MG63 (cell line): ENCODE results near the gene CAPN10. TPM values are rescaled to one million over a fixed set of nuclear protein-coding genes. Genes with fewer than 3 reads are reported as not detected.

Source experiments
- DNase-seq: peaks from one replicate; pipeline ENCODE4 v3.0.0-alpha.2; 2020
- H3K27me3 ChIP-seq: fragments of 250-450 bp; sonication (Bioruptor Pico); 2 replicates; pipeline ENCODE4 v1.5.1; 2020; ENCODE audit warnings: mild to moderate bottlenecking, moderate library complexity
- H3K36me3 ChIP-seq: fragments of 250-450 bp; sonication (Bioruptor Pico); 2 replicates; pipeline ENCODE4 v1.5.1; 2020; ENCODE audit warnings: mild to moderate bottlenecking, moderate library complexity
- H3K4me3 ChIP-seq: fragments of 250-450 bp; sonication (Bioruptor Pico); 2 replicates; pipeline ENCODE4 v1.5.1; 2020; ENCODE audit warnings: mild to moderate bottlenecking, moderate library complexity
- H3K9me3 ChIP-seq: fragments of 250-450 bp; sonication (Bioruptor Pico); 2 replicates; pipeline ENCODE4 v1.5.1; 2020; ENCODE audit warnings: mild to moderate bottlenecking, moderate library complexity
- total RNA-seq: library from RNA; depleted of rRNA; stranded (reverse); fragments of >200 nt; shearing (Covaris generic); gene quantifications from 2 replicates; pipeline ENCODE4 v1.2.3, GENCODE V29; 2014; ENCODE audit warnings: low replicate concordance; rRNA removed

Gene CAPN10
- total RNA-seq, 1 experiment from 2014 or later = 18.4 TPM

GRCh38 chr2:240645801-240646175, 59.3 kb downstream of the CAPN10 start:
- Histone ChIP-seq H3K4me3 (no peak overlapping the region), H3K27me3 (peaks cover 10% of the 10 kb centered on the region; the same call in 1 of the 2 replicates), H3K36me3 (no peaks in the 10 kb centered on the region), H3K9me3 (no peaks in the 10 kb centered on the region)
- DNase-seq = no peak

- Histone ChIP-seq H3K9me3 (0 out of 2 replicates have a peak, but pooled peaks cover under 1% of the 10 kb centered on the region), H3K4me3 (no peak overlapping the region), H3K36me3 (no peaks in the 10 kb centered on the region), H3K27me3 (peaks cover 12% of the 10 kb centered on the region; the same call in 1 of the 2 replicates)
- DNase-seq = no peak
These were observed 59.8 kb downstream of the CAPN10 start for GRCh38 chr2:240646176-240646899.

- Histone ChIP-seq H3K4me3 (no peak overlapping the region), H3K9me3 (0 out of 2 replicates have a peak, but pooled peaks cover 1% of the 10 kb centered on the region), H3K27me3 (peaks cover 17% of the 10 kb centered on the region; the same call in 1 of the 2 replicates), H3K36me3 (no peaks in the 10 kb centered on the region)
- DNase-seq = no peak
These were observed 60.5 kb downstream of the CAPN10 start for GRCh38 chr2:240646900-240647502.

- no peak for DNase-seq
- Histone ChIP-seq H3K4me3 (no peak overlapping the region), H3K36me3 (no peaks in the 10 kb centered on the region), H3K27me3 (peaks cover 22% of the 10 kb centered on the region), H3K9me3 (0 out of 2 replicates have a peak, but pooled peaks cover 1% of the 10 kb centered on the region)
These were observed 61.1 kb downstream of the CAPN10 start for GRCh38 chr2:240647503-240648154.

- Histone ChIP-seq H3K9me3 (0 out of 2 replicates have a peak, but pooled peaks cover 1% of the 10 kb centered on the region), H3K4me3 (no peak overlapping the region), H3K36me3 (no peaks in the 10 kb centered on the region), H3K27me3 (peaks cover 26% of the 10 kb centered on the region)
- DNase-seq = no peak
These were observed 61.7 kb downstream of the CAPN10 start for GRCh38 chr2:240648155-240648649.

Other genes with a start within 250 kb of the CAPN10 start
- 95.4 and 177 TPM in 2 replicates for gene GPC1, start 151.1 kb upstream of the CAPN10 start, total RNA-seq
- 10.2 and 23.8 TPM in 2 replicates for gene ANKMY1, start 28.7 kb upstream of the CAPN10 start, total RNA-seq
- 6.3 and 7.3 TPM in 2 replicates for gene DUSP28, start 26.4 kb upstream of the CAPN10 start, total RNA-seq
- 13.6 and 13.9 TPM in 2 replicates for gene RNPEPL1, start 18.2 kb upstream of the CAPN10 start, total RNA-seq
- gene GPR35, start 38.7 kb downstream of the CAPN10 start, total RNA-seq = 0.35 and 2.2 TPM in 2 replicates
- not detected in 2 replicates for gene AQP12B, start 96.2 kb downstream of the CAPN10 start, total RNA-seq
- gene AQP12A, start 105.1 kb downstream of the CAPN10 start, total RNA-seq = not detected in 2 replicates
- gene KIF1A, start 233.5 kb downstream of the CAPN10 start, total RNA-seq = not detected in 2 replicates